H1 (cell line): ENCODE results near the gene ZNF202. TPM values are rescaled to one million over a fixed set of nuclear protein-coding genes. Genes with fewer than 3 reads are reported as not detected.

ENCODE experiments used
- CTCF ChIA-PET: fragments of 300-600 bp; sonication (Branson Sonifier 250); formaldehyde crosslinking; loops from one replicate; lab custom pipeline; 2021; ENCODE audit not compliant: partially characterized antibody; lab: Charles Lee
- POLR2A ChIA-PET: fragments of 300-600 bp; sonication (Branson Sonifier 250); formaldehyde crosslinking; loops from one replicate; lab custom pipeline; 2021; ENCODE audit warnings: inconsistent platforms; ENCODE audit not compliant: partially characterized antibody; lab: Charles Lee
- DNase-seq, 2 experiments: peaks; one replicate each; pipeline versions ENCODE4 v3.0.0 to v3.0.0-alpha.2; 2010 to 2022; ENCODE audit warnings: low spot score in 2 of 2, low read depth in 1 of 2, mixed read lengths in 1 of 2
- FAIRE-seq: peaks from 2 replicates; lab custom pipeline; 2011; peaks lifted over from hg19 to GRCh38; lab: Jason Lieb, UNC
- H2AFZ ChIP-seq: 2 replicates; pipeline ENCODE4 v1.8.1; 2012; ENCODE audit warnings: low read length, inconsistent platforms
- H2AK5ac ChIP-seq: 2 replicates; pipeline ENCODE4 v1.6.1; 2013; ENCODE audit warnings: low read depth, low read length
- H2BK120ac ChIP-seq: replicated peaks from 2 replicates; pipeline ENCODE3; 2013; ENCODE audit warnings: low read depth, low read length, inconsistent platforms
- H2BK12ac ChIP-seq: 2 replicates; pipeline ENCODE4 v1.6.1; 2013; ENCODE audit warnings: low read depth, low read length
- H2BK15ac ChIP-seq: 2 replicates; pipeline ENCODE4 v1.6.1; 2013; ENCODE audit warnings: low read length
- H2BK20ac ChIP-seq: 2 replicates; pipeline ENCODE4 v1.6.1; 2013; ENCODE audit warnings: low read length
- H2BK5ac ChIP-seq: 2 replicates; pipeline ENCODE4 v1.6.1; 2013; ENCODE audit warnings: low read depth, low read length
- H3K14ac ChIP-seq: 2 replicates; pipeline ENCODE4 v1.6.1; 2013; ENCODE audit warnings: inconsistent platforms; ENCODE audit not compliant: insufficient read length
- H3K18ac ChIP-seq: 2 replicates; pipeline ENCODE4 v1.6.1; 2013; ENCODE audit warnings: low read length; ENCODE audit errors: extremely low read depth
- H3K23ac ChIP-seq: 2 replicates; pipeline ENCODE4 v1.6.1; 2013; ENCODE audit warnings: inconsistent platforms; ENCODE audit not compliant: insufficient read length
- H3K23me2 ChIP-seq: 2 replicates; pipeline ENCODE4 v1.6.1; 2013; ENCODE audit warnings: low read depth, low read length
- H3K27ac ChIP-seq: 2 replicates; pipeline ENCODE4 v1.6.1; 2011; ENCODE audit warnings: low read depth, low read length, inconsistent platforms
- H3K27me3 ChIP-seq, 4 experiments: replicated peaks in 1 of 4; 1 replicate in 1 of 4; 2 replicates in 3 of 4; pipeline versions ENCODE4 v1.6.1 to v1.8.1; 2011 to 2013; ENCODE audit warnings: low read length in 3 of 4, mild to moderate bottlenecking in 3 of 4, inconsistent platforms in 2 of 4, mixed read lengths in 2 of 4, moderate library complexity in 1 of 4; ENCODE audit not compliant: control insufficient read depth in 3 of 4, insufficient read depth in 3 of 4; ENCODE audit errors: extremely low read depth in 1 of 4
- H3K36me3 ChIP-seq, 4 experiments: 2 replicates each; pipeline versions ENCODE4 v1.6.1 to v1.8.1; 2011 to 2013; ENCODE audit warnings: mild to moderate bottlenecking in 4 of 4, low read length in 3 of 4, moderate library complexity in 2 of 4, control low read depth in 1 of 4, inconsistent platforms in 1 of 4; ENCODE audit not compliant: insufficient read depth in 4 of 4, control insufficient read depth in 2 of 4
- H3K4ac ChIP-seq: replicated peaks from 2 replicates; pipeline ENCODE3; 2013; ENCODE audit warnings: low read length, low read depth, mixed read lengths, inconsistent platforms; ENCODE audit not compliant: insufficient read length
- H3K4me1 ChIP-seq, 4 experiments: replicated peaks in 1 of 4; 1 replicate in 1 of 4; 2 replicates in 3 of 4; pipeline versions ENCODE4 v1.6.1 to v1.8.1; 2011 to 2013; ENCODE audit warnings: low read length in 3 of 4, inconsistent platforms in 2 of 4, mixed read lengths in 1 of 4; ENCODE audit not compliant: insufficient read depth in 4 of 4, control insufficient read depth in 3 of 4
- H3K4me2 ChIP-seq, 2 experiments: 2 replicates each; pipeline versions ENCODE4 v1.6.1 to v1.8.1; 2011 to 2013; ENCODE audit warnings: low read depth in 2 of 2, low read length in 2 of 2, control low read depth in 1 of 2, inconsistent platforms in 1 of 2, mild to moderate bottlenecking in 1 of 2; ENCODE audit not compliant: insufficient read depth in 1 of 2
- H3K4me3 ChIP-seq, 4 experiments: fragments of 200-600, 300-600 bp in 1 of 4; sonication (generic), shearing (Covaris generic), sonication (Bioruptor Twin) in 1 of 4; 2 replicates each; pipeline versions ENCODE4 v1.5.1 to v1.8.1; 2011 to 2016; ENCODE audit warnings: low read length in 4 of 4, low read depth in 3 of 4, control low read depth in 2 of 4, inconsistent platforms in 2 of 4, mild to moderate bottlenecking in 2 of 4, mixed read lengths in 1 of 4, moderate library complexity in 1 of 4; ENCODE audit not compliant: insufficient read depth in 2 of 4; ENCODE audit errors: extremely low read depth in 1 of 4
- H3K56ac ChIP-seq: replicated peaks from 2 replicates; pipeline ENCODE3; 2013; ENCODE audit warnings: low read depth, mild to moderate bottlenecking, mixed read lengths, low read length, inconsistent platforms; ENCODE audit not compliant: insufficient read length
- H3K79me1 ChIP-seq: 2 replicates; pipeline ENCODE4 v1.6.1; 2013; ENCODE audit warnings: low read depth, low read length, control low read depth
- H3K79me2 ChIP-seq, 2 experiments: 2 replicates each; pipeline versions ENCODE4 v1.6.1 to v1.8.1; 2012 to 2013; ENCODE audit warnings: low read length in 2 of 2, mild to moderate bottlenecking in 2 of 2, inconsistent platforms in 1 of 2; ENCODE audit not compliant: insufficient read depth in 2 of 2, control insufficient read depth in 1 of 2
- H3K9ac ChIP-seq, 4 experiments: replicated peaks in 1 of 4; 1 replicate in 1 of 4; 2 replicates in 3 of 4; pipeline versions ENCODE4 v1.6.1 to v1.8.1; 2011 to 2013; ENCODE audit warnings: low read depth in 3 of 4, low read length in 3 of 4, control low read depth in 2 of 4, mild to moderate bottlenecking in 2 of 4, moderate library complexity in 2 of 4, inconsistent platforms in 1 of 4; ENCODE audit errors: extremely low read depth in 1 of 4
- H3K9me3 ChIP-seq, 2 experiments: 2 replicates each; pipeline versions ENCODE4 v1.6.1 to v1.8.1; 2012 to 2013; ENCODE audit warnings: mild to moderate bottlenecking in 2 of 2, moderate library complexity in 2 of 2, control low read depth in 1 of 2, inconsistent platforms in 1 of 2, low read depth in 1 of 2, low read length in 1 of 2, mixed read lengths in 1 of 2; ENCODE audit not compliant: insufficient read depth in 2 of 2
- H4K20me1 ChIP-seq, 2 experiments: replicated peaks in 1 of 2; 2 replicates each; pipeline versions ENCODE3 to v1.8.1; 2011 to 2013; ENCODE audit warnings: inconsistent platforms in 2 of 2, low read length in 2 of 2, mild to moderate bottlenecking in 1 of 2; ENCODE audit not compliant: insufficient read depth in 2 of 2, control insufficient read depth in 1 of 2
- H4K5ac ChIP-seq: 2 replicates; pipeline ENCODE4 v1.6.1; 2013; ENCODE audit warnings: low read length, low read depth, mixed read lengths, inconsistent platforms; ENCODE audit not compliant: insufficient read length
- H4K8ac ChIP-seq: 2 replicates; pipeline ENCODE4 v1.8.0; 2013; ENCODE audit warnings: mild to moderate bottlenecking, moderate library complexity, low read length, inconsistent platforms; ENCODE audit not compliant: insufficient read depth; ENCODE audit errors: extremely low read depth
- H4K91ac ChIP-seq: replicated peaks from 2 replicates; pipeline ENCODE3; 2013; ENCODE audit warnings: low read length, mixed read lengths, inconsistent platforms; ENCODE audit not compliant: insufficient read length
- SAP30 ChIP-seq: fragments of 300-600 bp; sonication (generic); IDR thresholded peaks from 2 replicates; pipeline ENCODE4 v1.7.1; 2012; ENCODE audit warnings: low read length, moderate library complexity, mild to moderate bottlenecking, inconsistent platforms; ENCODE audit not compliant: insufficient read depth, insufficient replicate concordance
- SP4 ChIP-seq: IDR thresholded peaks from 2 replicates; pipeline ENCODE4 v1.6.1; 2012; ENCODE audit warnings: low read length, inconsistent platforms
- TAF7 ChIP-seq: optimal IDR thresholded peaks from 2 replicates; pipeline ENCODE3; 2011; ENCODE audit warnings: low read depth, mild to moderate bottlenecking, inconsistent platforms, low read length, moderate library complexity, borderline replicate concordance
- polyA plus RNA-seq, 7 experiments: library from polyadenylated mRNA; depleted of rRNA in 3 of 7; stranded (reverse) in 5 of 7; unstranded in 2 of 7; fragments of >200 nt in 5 of 7; fragments of 200-250 nt in 2 of 7; gene quantifications; 1 replicate in 5 of 7; 2 replicates in 1 of 7; 4 replicates in 1 of 7; pipeline versions ENCODE4 v1.2.1 to v1.2.3, GENCODE V29; 2011 to 2013; ENCODE audit warnings: missing spikeins in 2 of 7, mixed read lengths in 2 of 7
- total RNA-seq: library from RNA; stranded (reverse); fragmentation: NEBNext Ultra II Directional; extraction: Animal tissue kit (Norgen Biotek cat#: 25700); gene quantifications from 2 replicates; pipeline ENCODE4 v1.2.1, GENCODE V29; 2021
- TF ChIP-seq, protein P1 (sequence below): IDR thresholded peaks from 2 replicates; pipeline ENCODE4 v1.6.1; 2012; ENCODE audit warnings: inconsistent platforms

ZNF202 gene
- total and polyA plus RNA-seq, 2 of the 8 experiments (the other 6 are each of a cell fraction or from before 2014, with no cell fraction given) = 14.1 to 33.9 TPM

DNA sequence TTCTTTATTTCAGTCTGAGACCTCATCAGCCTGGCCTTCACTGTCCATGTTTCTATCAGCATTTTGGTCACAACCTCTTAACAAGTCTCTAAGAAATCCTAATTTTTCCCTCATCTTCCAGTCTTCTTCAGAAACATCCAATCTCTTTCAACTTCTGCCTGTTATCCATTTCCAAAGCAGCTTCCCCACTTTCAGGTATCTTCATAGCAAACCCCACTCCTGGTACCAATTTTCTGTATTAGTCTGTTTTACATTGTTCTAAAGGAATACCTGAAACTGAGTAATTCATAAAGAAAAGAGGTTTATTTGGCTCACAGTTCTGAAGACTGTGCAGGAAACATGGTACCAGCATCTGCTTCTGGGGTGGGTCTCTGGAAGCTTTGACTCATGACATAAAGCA lies 21.0 kb upstream of the ZNF202 start:
- Histone ChIP-seq H3K4me3 (0 out of 8 replicates have a peak overlapping the region, but pooled peaks of 1 of the 4 experiments have one; percentile 10), H2BK120ac (no peak overlapping the region), H3K4me2 (no peak overlapping the region), H3K27me3 (no peaks in the 10 kb centered on the region), H3K14ac (no peak overlapping the region), H3K36me3 (peaks cover 0 to 7% (median 3%) of the 10 kb centered on the region in 4 experiments; a peak in 2 of 8 replicates), H3K79me2 (no peaks in the 10 kb centered on the region), H3K79me1 (no peaks in the 10 kb centered on the region), H4K20me1 (no peaks in the 10 kb centered on the region), H3K23ac (no peak overlapping the region), H2BK12ac (no peak overlapping the region), H4K91ac (no peak overlapping the region), H3K18ac (no peak overlapping the region), H2BK15ac (no peak overlapping the region), H2BK20ac (no peak overlapping the region), H3K27ac (no peak overlapping the region), H3K9ac (no peak overlapping the region), H3K4ac (no peak overlapping the region), H2AK5ac (no peak overlapping the region), H2BK5ac (no peak overlapping the region), H3K23me2 (no peaks in the 10 kb centered on the region), H4K5ac (no peak overlapping the region), H3K4me1 (no peaks in the 10 kb centered on the region), H4K8ac (no peak overlapping the region), H2AFZ (no peak overlapping the region), H3K9me3 (peaks cover 12 to 14% of the 10 kb centered on the region in 2 experiments), H3K56ac (no peak overlapping the region)
- POLR2A ChIA-PET = no interaction called here
- TF ChIP-seq TAF7 (no peak), SAP30 (no peak), SP4 (no peak)
- TF ChIP-seq, protein P1, sequence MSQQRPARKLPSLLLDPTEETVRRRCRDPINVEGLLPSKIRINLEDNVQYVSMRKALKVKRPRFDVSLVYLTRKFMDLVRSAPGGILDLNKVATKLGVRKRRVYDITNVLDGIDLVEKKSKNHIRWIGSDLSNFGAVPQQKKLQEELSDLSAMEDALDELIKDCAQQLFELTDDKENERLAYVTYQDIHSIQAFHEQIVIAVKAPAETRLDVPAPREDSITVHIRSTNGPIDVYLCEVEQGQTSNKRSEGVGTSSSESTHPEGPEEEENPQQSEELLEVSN = no peak
- DNase-seq (no peak), FAIRE-seq (no peak)
- CTCF ChIA-PET = no interaction called here
